RWPE2 (cell line): Measurements from ENCODE around the gene ASIP.

Experiments used
- ATAC-seq: fragments of 200-7000 bp; cut with Tn5 transposase; 3 replicates; pipeline ENCODE4 v1.9.1; 2021; ENCODE audit warnings: low read depth
- DNase-seq: peaks from one replicate; pipeline ENCODE4 v3.0.0-alpha.2; 2020; ENCODE audit warnings: low spot score
- H3K27ac ChIP-seq: fragments of 450-650 bp; 2 replicates; pipeline ENCODE4 v1.5.1; 2017; ENCODE audit warnings: mild to moderate bottlenecking; ENCODE audit not compliant: poor library complexity, severe bottlenecking
- H3K27me3 ChIP-seq: fragments of 250-450 bp; sonication (Bioruptor Pico); 2 replicates; pipeline ENCODE4 v1.5.1; 2021; ENCODE audit warnings: mild to moderate bottlenecking, moderate library complexity; ENCODE audit not compliant: insufficient read depth, poor library complexity, severe bottlenecking
- H3K36me3 ChIP-seq: fragments of 250-450 bp; sonication (Bioruptor Pico); 2 replicates; pipeline ENCODE4 v1.5.1; 2020; ENCODE audit warnings: low read depth, mild to moderate bottlenecking, moderate library complexity
- H3K4me1 ChIP-seq: fragments of 250-450 bp; sonication (Bioruptor Pico); 2 replicates; pipeline ENCODE4 v1.5.1; 2021; ENCODE audit warnings: mild to moderate bottlenecking, moderate library complexity; ENCODE audit not compliant: insufficient read depth, poor library complexity, severe bottlenecking
- H3K4me3 ChIP-seq: fragments of 250-450 bp; sonication (Bioruptor Pico); 2 replicates; pipeline ENCODE4 v1.5.1; 2021; ENCODE audit warnings: mild to moderate bottlenecking, moderate library complexity; ENCODE audit not compliant: severe bottlenecking
- H3K9me3 ChIP-seq: fragments of 250-450 bp; sonication (Bioruptor Pico); 2 replicates; pipeline ENCODE4 v1.5.1; 2021; ENCODE audit warnings: mild to moderate bottlenecking, moderate library complexity; ENCODE audit not compliant: severe bottlenecking
- CTCF ChIP-seq: fragments of 450-650 bp; IDR thresholded peaks from one replicate; pipeline ENCODE4 v1.5.1; 2017; ENCODE audit warnings: mild to moderate bottlenecking, moderate library complexity; ENCODE audit not compliant: poor library complexity, severe bottlenecking

Gene ASIP

GRCh38 chr20:34299556-34300255, 58.5 kb downstream of the ASIP start:
- Histone ChIP-seq H3K36me3 (peaks cover 70% of the 10 kb centered on the region), H3K9me3 (no peaks in the 10 kb centered on the region), H3K27me3 (no peaks in the 10 kb centered on the region), H3K27ac (no peak overlapping the region), H3K4me1 (peaks cover 21% of the 10 kb centered on the region), H3K4me3 (no peak overlapping the region)
- TF ChIP-seq CTCF, result no peak
- DNase-seq, result no peak
- ATAC-seq, result no peak

GRCh38 chr20:34300256-34300806, 59.1 kb downstream of the ASIP start:
- no peak overlapping the region for H3K4me3 ChIP-seq
- H3K36me3 ChIP-seq, result peaks cover 64% of the 10 kb centered on the region
- DNase-seq, result no peak

GRCh38 chr20:34300809-34301586, 59.8 kb downstream of the ASIP start:
- H3K9me3 ChIP-seq, result no peaks in the 10 kb centered on the region
- TF ChIP-seq CTCF, result no peak
- ATAC-seq, result no peak
- no peak overlapping the region for H3K4me3 ChIP-seq
- peak overlapping the region; percentile 70 for H3K27ac ChIP-seq
- no peaks in the 10 kb centered on the region for H3K27me3 ChIP-seq
- peaks cover 26% of the 10 kb centered on the region for H3K4me1 ChIP-seq
- no peak for DNase-seq
- peaks cover 57% of the 10 kb centered on the region for H3K36me3 ChIP-seq

More at GRCh38 chr20:34300256-34300806, 59.1 kb downstream of the ASIP start:
- H3K4me1 ChIP-seq, result peaks cover 22% of the 10 kb centered on the region
- H3K27ac ChIP-seq, result peak overlapping the region; percentile 70
- no peak for TF ChIP-seq CTCF
- no peaks in the 10 kb centered on the region for H3K27me3 ChIP-seq
- no peaks in the 10 kb centered on the region for H3K9me3 ChIP-seq
- ATAC-seq, result no peak

GRCh38 chr20:34301587-34302311, 60.5 kb downstream of the ASIP start:
- Histone ChIP-seq H3K9me3 (no peaks in the 10 kb centered on the region), H3K27ac (peak overlapping the region; percentile 70), H3K27me3 (no peaks in the 10 kb centered on the region), H3K4me1 (peaks cover 26% of the 10 kb centered on the region), H3K4me3 (peak overlapping the region; percentile 69), H3K36me3 (peaks cover 50% of the 10 kb centered on the region)
- DNase-seq, result no peak
- no peak for ATAC-seq
- TF ChIP-seq CTCF, result no peak
